Endothelial cell of umbilical vein (primary cell): ENCODE measurements around the gene DNAJA4. TPM values are rescaled to one million over a fixed set of nuclear protein-coding genes. Genes with fewer than 3 reads are reported as not detected.

Experiments
- BruUV-seq: library from RNA; stranded (reverse); fragments of 400-500 nt; replicated peaks from 2 replicates; lab custom pipeline; 2021; lab: Mats Ljungman, UMichigan
- CTCF ChIA-PET: fragments of 300-600, 350-600 bp; sonication (Branson Sonifier 250); formaldehyde crosslinking; loops from one replicate; lab custom pipeline; 2021; ENCODE audit warnings: antibody characterized with exemption, inconsistent platforms; lab: Charles Lee
- POLR2A ChIA-PET: fragments of 300-600, 350-600 bp; sonication (Branson Sonifier 250); formaldehyde crosslinking; loops from one replicate; lab custom pipeline; 2021; ENCODE audit warnings: antibody characterized with exemption, inconsistent platforms; lab: Charles Lee
- DNase-seq: peaks from one replicate; pipeline ENCODE4 v3.0.0-alpha.2; 2011; ENCODE audit warnings: low read depth, low spot score
- FAIRE-seq: peaks from 2 replicates; lab custom pipeline; 2011; peaks lifted over from hg19 to GRCh38; lab: Jason Lieb, UNC
- H2AFZ ChIP-seq: 2 replicates; pipeline ENCODE4 v1.6.0; 2012; ENCODE audit warnings: low read depth, low read length, control low read depth, inconsistent platforms
- H3K27ac ChIP-seq: 2 replicates; pipeline ENCODE4 v1.5.1; 2011; ENCODE audit warnings: low read depth, mild to moderate bottlenecking, control low read depth, low read length, moderate library complexity; ENCODE audit not compliant: insufficient read depth
- H3K27me3 ChIP-seq, 2 experiments: 2 replicates each; pipeline versions ENCODE4 v1.6.0 to v1.6.1; 2011; ENCODE audit warnings: low read length in 2 of 2, mixed read lengths in 1 of 2; ENCODE audit not compliant: control insufficient read depth in 2 of 2, insufficient read depth in 2 of 2
- H3K36me3 ChIP-seq, 2 experiments: 2 replicates in 1 of 2; 3 replicates in 1 of 2; pipeline ENCODE4 v1.5.1; 2011; ENCODE audit warnings: low read length in 2 of 2, mild to moderate bottlenecking in 1 of 2, moderate library complexity in 1 of 2; ENCODE audit not compliant: control insufficient read depth in 2 of 2, insufficient read depth in 2 of 2; ENCODE audit errors: extremely low read depth in 1 of 2
- H3K4me1 ChIP-seq: 3 replicates; pipeline ENCODE4 v1.5.1; 2011; ENCODE audit warnings: mild to moderate bottlenecking, low read length; ENCODE audit not compliant: control insufficient read depth, insufficient read depth; ENCODE audit errors: extremely low read depth
- H3K4me2 ChIP-seq: 2 replicates; pipeline ENCODE4 v1.6.1; 2011; ENCODE audit warnings: low read length, control low read depth, mixed read lengths; ENCODE audit not compliant: insufficient read depth
- H3K4me3 ChIP-seq, 3 experiments: fragments of 200-600 bp in 1 of 3; sonication (generic), shearing (Covaris generic) in 1 of 3; replicated peaks in 1 of 3; 2 replicates each; pipeline ENCODE4 v1.5.1; 2011 to 2016; ENCODE audit warnings: control low read depth in 3 of 3, low read length in 3 of 3, mild to moderate bottlenecking in 2 of 3, inconsistent platforms in 1 of 3, low read depth in 1 of 3, moderate library complexity in 1 of 3; ENCODE audit not compliant: insufficient read depth in 1 of 3
- H3K79me2 ChIP-seq: 2 replicates; pipeline ENCODE4 v1.6.0; 2012; ENCODE audit warnings: low read length, inconsistent platforms; ENCODE audit not compliant: control insufficient read depth, insufficient read depth
- H3K9ac ChIP-seq: replicated peaks from 2 replicates; pipeline ENCODE3; 2011; ENCODE audit warnings: low read length, control low read depth; ENCODE audit not compliant: insufficient read depth; ENCODE audit errors: extremely low read depth
- H3K9me1 ChIP-seq: replicated peaks from 3 replicates; pipeline ENCODE4 v1.6.0; 2011; ENCODE audit warnings: mild to moderate bottlenecking, low read length; ENCODE audit not compliant: control insufficient read depth, insufficient read depth; ENCODE audit errors: extremely low read depth
- H3K9me3 ChIP-seq: replicated peaks from 2 replicates; pipeline ENCODE4 v1.5.1; 2012; ENCODE audit warnings: low read length, inconsistent platforms; ENCODE audit not compliant: control insufficient read depth, insufficient read depth
- H4K20me1 ChIP-seq: replicated peaks from 2 replicates; pipeline ENCODE3; 2011; ENCODE audit warnings: mild to moderate bottlenecking, low read length; ENCODE audit not compliant: control insufficient read depth, insufficient read depth; ENCODE audit errors: extremely low read depth
- EZH2 ChIP-seq: IDR thresholded peaks from 2 replicates; pipeline ENCODE4 v1.6.1; 2012; ENCODE audit warnings: borderline replicate concordance, low read depth, mild to moderate bottlenecking, moderate library complexity, low read length, inconsistent platforms; ENCODE audit not compliant: severe bottlenecking
- GATA2 ChIP-seq: IDR thresholded peaks from 2 replicates; pipeline ENCODE4 v1.7.0; 2011; ENCODE audit warnings: low read depth, mild to moderate bottlenecking, moderate library complexity, mixed read lengths, low read length; ENCODE audit not compliant: insufficient read length, insufficient read depth
- MYC ChIP-seq: IDR thresholded peaks from one replicate; pipeline ENCODE4 v1.6.1; 2011; ENCODE audit warnings: mild to moderate bottlenecking, low read depth, low read length
- POLR2AphosphoS5 ChIP-seq: IDR thresholded peaks from 2 replicates; pipeline ENCODE4 v1.6.1; 2012; ENCODE audit warnings: low read depth, mild to moderate bottlenecking, control low read depth, low read length, moderate library complexity; ENCODE audit not compliant: insufficient read depth
- dilution Hi-C: fragments of 300-500 bp; cut with MboI; formaldehyde crosslinking; loops from one replicate; pipeline ENCODE4 v1.15.0; 2019; ENCODE audit warnings: low sequenced_read_pairs; ENCODE audit not compliant: extremely low pct_ligation_motif_present
- intact Hi-C: fragments of 100-400 bp; cut with micrococcal nuclease; formaldehyde crosslinking; loops from one replicate; pipeline ENCODE4 v1.10.0; 2022
- polyA plus RNA-seq, 4 experiments: library from polyadenylated mRNA; depleted of rRNA in 3 of 4; stranded (reverse) in 3 of 4; unstranded in 1 of 4; fragments of >200 nt; gene quantifications; 2 replicates each; pipeline versions ENCODE4 v1.2.1 to v1.2.3, GENCODE V29; 2011 to 2012; ENCODE audit warnings: missing spikeins in 1 of 4
- total RNA-seq: library from RNA; stranded (reverse); gene quantifications from 2 replicates; pipeline ENCODE4 v1.2.3, GENCODE V29; 2021
- TF ChIP-seq, protein P1 (sequence below): IDR thresholded peaks from 2 replicates; pipeline ENCODE4 v1.6.1; 2011; ENCODE audit not compliant: insufficient read depth, insufficient read length
- TF ChIP-seq, protein P2 (sequence below), 2 donors: IDR thresholded peaks; 1 replicate in 1 of 2; 2 replicates in 1 of 2; pipeline ENCODE4 v1.5.1; 2011; ENCODE audit warnings: low read length in 2 of 2, mild to moderate bottlenecking in 2 of 2, moderate library complexity in 2 of 2, control low read depth in 1 of 2, inconsistent platforms in 1 of 2, low read depth in 1 of 2; ENCODE audit not compliant: insufficient read depth in 1 of 2; ENCODE audit errors: extremely low read depth in 1 of 2

DNAJA4 gene
- total and polyA plus RNA-seq, 2 donors (not counting 3 experiments of a cell fraction or from before 2014, with no cell fraction given), result 17.3 to 21.3 TPM

DNA sequence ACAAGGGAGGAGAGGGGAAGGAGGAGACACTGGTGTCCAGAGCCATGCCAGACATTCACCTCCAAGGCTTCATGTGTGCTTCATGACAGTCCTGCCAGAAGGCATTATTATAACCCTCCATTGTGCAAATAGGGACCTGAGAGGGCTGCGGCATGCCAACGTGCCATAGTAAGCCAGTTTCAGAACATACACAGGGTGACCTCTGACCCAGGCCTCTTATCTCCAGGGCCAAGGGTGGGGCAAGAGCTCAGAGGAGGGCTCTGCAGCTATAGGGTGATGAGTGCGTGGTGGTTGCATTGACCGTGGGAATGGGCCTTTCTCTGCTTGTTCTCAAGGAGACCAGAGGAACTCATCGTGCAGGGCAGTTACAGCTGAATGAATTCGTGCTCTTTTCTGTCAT is 20.3 kb upstream of the DNAJA4 start:
- ChIA-PET CTCF (interaction anchor here (0.6 to 10.1 kb wide), 5 partner anchors 17 to 285 kb away, joined by 3 to 237 read pairs (median 3); partner anchors contain the start of gene CIB2), POLR2A (no interaction called here)
- H2AFZ ChIP-seq, result no peak overlapping the region
- H3K36me3 ChIP-seq, result no peaks in the 10 kb centered on the region
- intact Hi-C loops, result no loop called here
- H3K27me3 ChIP-seq, result peaks cover 0 to 4% of the 10 kb centered on the region in 2 experiments
- no peak overlapping the region for H3K4me2 ChIP-seq
- DNase-seq (no peak), FAIRE-seq (no peak)
- H3K9me1 ChIP-seq, result no peaks in the 10 kb centered on the region
- H4K20me1 ChIP-seq, result no peaks in the 10 kb centered on the region
- no peaks in the 10 kb centered on the region for H3K79me2 ChIP-seq
- TF ChIP-seq GATA2, result no peak
- TF ChIP-seq MYC, result no peak
- no peak for TF ChIP-seq EZH2
- TF ChIP-seq, protein P1, sequence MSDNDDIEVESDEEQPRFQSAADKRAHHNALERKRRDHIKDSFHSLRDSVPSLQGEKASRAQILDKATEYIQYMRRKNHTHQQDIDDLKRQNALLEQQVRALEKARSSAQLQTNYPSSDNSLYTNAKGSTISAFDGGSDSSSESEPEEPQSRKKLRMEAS, result no peak
- TF ChIP-seq, protein P2, sequence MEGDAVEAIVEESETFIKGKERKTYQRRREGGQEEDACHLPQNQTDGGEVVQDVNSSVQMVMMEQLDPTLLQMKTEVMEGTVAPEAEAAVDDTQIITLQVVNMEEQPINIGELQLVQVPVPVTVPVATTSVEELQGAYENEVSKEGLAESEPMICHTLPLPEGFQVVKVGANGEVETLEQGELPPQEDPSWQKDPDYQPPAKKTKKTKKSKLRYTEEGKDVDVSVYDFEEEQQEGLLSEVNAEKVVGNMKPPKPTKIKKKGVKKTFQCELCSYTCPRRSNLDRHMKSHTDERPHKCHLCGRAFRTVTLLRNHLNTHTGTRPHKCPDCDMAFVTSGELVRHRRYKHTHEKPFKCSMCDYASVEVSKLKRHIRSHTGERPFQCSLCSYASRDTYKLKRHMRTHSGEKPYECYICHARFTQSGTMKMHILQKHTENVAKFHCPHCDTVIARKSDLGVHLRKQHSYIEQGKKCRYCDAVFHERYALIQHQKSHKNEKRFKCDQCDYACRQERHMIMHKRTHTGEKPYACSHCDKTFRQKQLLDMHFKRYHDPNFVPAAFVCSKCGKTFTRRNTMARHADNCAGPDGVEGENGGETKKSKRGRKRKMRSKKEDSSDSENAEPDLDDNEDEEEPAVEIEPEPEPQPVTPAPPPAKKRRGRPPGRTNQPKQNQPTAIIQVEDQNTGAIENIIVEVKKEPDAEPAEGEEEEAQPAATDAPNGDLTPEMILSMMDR (IDR thresholded peaks at IDR 0.05; ENCODE audit: extremely low read depth in 1 of 2, insufficient read depth in 1 of 2, low read depth in 1 of 2, low read length in 2 of 2), result no peak
- no peak for TF ChIP-seq POLR2AphosphoS5
- no TSS peak for BruUV-seq
- H3K9ac ChIP-seq, result no peak overlapping the region
- H3K9me3 ChIP-seq, result no peaks in the 10 kb centered on the region
- H3K4me3 ChIP-seq, result no peak overlapping the region
- dilution Hi-C loops, result no loop called here
- no peak overlapping the region for H3K27ac ChIP-seq
- no peaks in the 10 kb centered on the region for H3K4me1 ChIP-seq
